GM12892 (cell line): Measurements from ENCODE around the gene CXXC1.

ENCODE experiments used
- DNase-seq: peaks from one replicate; pipeline ENCODE4 v3.0.0; 2011; ENCODE audit not compliant: insufficient read length
- FAIRE-seq: peaks from 2 replicates; lab custom pipeline; 2011; peaks lifted over from hg19 to GRCh38; lab: Jason Lieb, UNC
- POLR2A ChIP-seq: IDR thresholded peaks from 2 replicates; pipeline ENCODE4 v1.6.1; 2011; ENCODE audit warnings: low read depth, low read length, control low read depth
- POLR2AphosphoS5 ChIP-seq: IDR thresholded peaks from 2 replicates; pipeline ENCODE4 v1.6.1; 2011; ENCODE audit warnings: low read depth, low read length, control low read depth
- TAF1 ChIP-seq: IDR thresholded peaks from 2 replicates; pipeline ENCODE4 v1.6.1; 2011; ENCODE audit warnings: low read depth, mild to moderate bottlenecking, control low read depth, low read length, borderline replicate concordance

Gene CXXC1

GRCh38 chr18:50281295-50281971 is 6.1 kb downstream of the CXXC1 start, which contains the start of gene MBD1:
MBD1 (minus strand) TSS chr18:50281523; CDS start chr18:50279992, 1,531 bp downstream.
- DNase-seq (peak; percentile 97), FAIRE-seq (peak; percentile 100)
- TF ChIP-seq POLR2AphosphoS5, result peak; percentile 97
- TF ChIP-seq TAF1, result 0 out of 2 replicates have a peak, but pooled peaks have one; percentile 56
- TF ChIP-seq POLR2A, result peak; percentile 98

GRCh38 chr18:50280707-50281294 is 6.7 kb downstream of the CXXC1 start:
- DNase-seq (no peak), FAIRE-seq (no peak)
- TF ChIP-seq POLR2A (no peak), POLR2AphosphoS5 (no peak), TAF1 (no peak)

DNA sequence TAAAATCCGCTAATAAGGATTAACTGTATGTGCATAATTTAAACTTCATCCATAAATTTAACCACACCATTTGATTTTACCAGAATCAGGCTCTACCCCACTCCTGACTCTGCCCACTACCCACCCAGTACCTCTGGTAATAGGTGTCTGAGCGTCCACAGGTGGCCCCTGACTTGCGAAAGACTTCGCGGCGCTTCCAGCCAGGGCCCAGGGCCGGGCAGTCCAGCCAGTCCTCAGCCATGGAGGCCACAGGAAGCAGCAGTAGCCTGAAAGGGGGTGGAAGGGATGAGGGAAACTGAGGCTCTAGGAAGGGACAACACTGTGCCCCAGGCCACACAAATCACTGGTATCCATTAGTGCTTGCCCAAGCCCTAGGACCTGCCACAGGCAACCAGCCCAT is 7.7 kb downstream of the CXXC1 start:
- DNase-seq, result no peak
- no peak for TF ChIP-seq TAF1
- TF ChIP-seq POLR2A, result no peak; the same call in 1 of the 2 replicates
- no peak for TF ChIP-seq POLR2AphosphoS5
- FAIRE-seq, result no peak

DNA sequence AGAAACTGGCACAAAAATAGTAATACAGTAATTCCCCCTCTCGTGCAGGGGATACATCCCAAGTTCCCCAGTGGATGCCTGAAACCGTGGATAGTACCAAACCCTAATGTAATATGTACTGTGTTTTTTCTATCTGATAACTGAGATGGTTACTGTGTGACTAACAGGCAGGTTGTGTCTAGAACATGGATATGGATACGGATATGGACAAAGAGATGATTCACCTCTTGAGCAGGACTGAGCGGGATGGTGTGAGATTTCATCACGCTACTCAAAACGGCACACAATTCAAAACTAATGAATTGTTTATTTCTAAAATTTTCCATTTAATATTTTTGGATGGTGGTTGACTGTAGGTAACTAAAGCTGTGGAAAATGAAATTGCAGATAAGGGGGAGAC is 9.6 kb downstream of the CXXC1 start:
- FAIRE-seq (no peak), DNase-seq (no peak)
- no peak for TF ChIP-seq POLR2AphosphoS5
- no peak for TF ChIP-seq TAF1
- TF ChIP-seq POLR2A, result no peak

GRCh38 chr18:50276452-50276851 is 11.0 kb downstream of the CXXC1 start:
- TF ChIP-seq POLR2AphosphoS5, result no peak
- FAIRE-seq (no peak), DNase-seq (no peak)

DNA sequence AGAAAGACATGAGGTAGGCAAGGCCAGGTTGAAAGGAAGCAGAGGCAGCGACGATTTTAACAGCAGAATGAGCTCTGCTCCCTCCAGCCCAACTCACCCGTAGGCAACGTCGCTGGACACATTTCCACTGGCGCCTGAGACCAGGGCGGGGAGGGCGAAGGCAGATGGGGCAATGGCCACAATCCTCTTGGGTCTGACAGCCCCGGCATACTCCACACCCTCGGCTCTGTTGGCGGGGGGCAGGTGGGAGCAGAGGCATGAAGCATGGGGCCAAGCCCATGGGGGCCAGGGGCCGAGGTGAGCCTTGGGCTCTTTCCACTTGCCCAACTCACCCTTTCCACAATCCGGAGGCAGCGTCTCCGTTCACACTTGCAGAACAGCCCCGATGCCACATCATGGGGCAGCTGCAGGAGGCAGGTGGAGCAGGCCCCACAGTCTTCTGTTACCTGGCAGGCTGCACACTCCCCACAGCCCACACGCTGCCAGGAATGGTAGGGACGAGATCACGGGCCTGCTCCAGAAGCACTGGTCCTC is 11.9 kb downstream of the CXXC1 start:
- TF ChIP-seq POLR2AphosphoS5 (no peak), TAF1 (no peak), POLR2A (no peak)
- DNase-seq, result no peak
- FAIRE-seq, result no peak

DNA sequence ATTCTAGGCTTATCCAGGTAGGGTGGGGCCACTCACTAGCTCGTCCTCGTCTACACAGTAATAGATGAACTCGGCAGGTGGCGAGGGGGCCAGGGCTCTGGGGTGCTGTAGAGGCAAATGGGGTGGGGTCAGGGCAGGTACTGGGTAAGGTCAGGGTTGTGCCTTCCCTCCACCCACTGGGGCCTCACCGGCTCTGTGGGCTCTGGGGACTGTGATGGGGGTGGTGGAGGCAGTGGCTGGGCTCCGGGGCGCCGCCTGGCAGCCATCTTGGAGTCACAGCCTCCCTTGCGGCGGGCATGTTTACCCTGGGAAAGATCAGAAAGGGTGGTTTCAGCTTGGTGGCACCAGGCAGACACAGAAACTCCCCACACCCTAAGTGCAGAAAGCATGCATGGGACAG is 12.6 kb downstream of the CXXC1 start:
- TF ChIP-seq POLR2AphosphoS5, result no peak
- TF ChIP-seq POLR2A, result no peak
- no peak for TF ChIP-seq TAF1
- no peak for FAIRE-seq
- no peak for DNase-seq

DNA sequence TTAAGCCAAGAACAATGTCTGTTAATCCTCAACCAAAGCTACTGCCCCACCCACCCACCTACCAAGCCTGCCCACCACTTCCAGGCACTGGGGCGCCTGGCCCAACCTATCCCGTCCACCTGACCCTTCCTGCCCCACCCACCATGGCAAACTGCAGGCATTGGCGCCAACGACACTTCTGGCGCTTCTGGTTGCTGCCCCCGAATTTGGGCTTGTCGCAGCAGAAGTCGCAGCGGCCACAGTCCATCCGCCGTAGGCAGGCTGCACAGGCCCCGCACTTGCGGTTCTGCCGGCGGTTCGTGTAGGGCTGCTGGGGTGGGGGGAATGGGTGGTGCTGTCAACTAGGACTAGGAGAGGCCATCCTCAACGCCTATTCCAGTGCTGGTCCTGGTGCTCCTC is 13.4 kb downstream of the CXXC1 start:
- TF ChIP-seq POLR2AphosphoS5 (no peak), TAF1 (no peak), POLR2A (no peak)
- DNase-seq, result no peak
- FAIRE-seq, result no peak

DNA sequence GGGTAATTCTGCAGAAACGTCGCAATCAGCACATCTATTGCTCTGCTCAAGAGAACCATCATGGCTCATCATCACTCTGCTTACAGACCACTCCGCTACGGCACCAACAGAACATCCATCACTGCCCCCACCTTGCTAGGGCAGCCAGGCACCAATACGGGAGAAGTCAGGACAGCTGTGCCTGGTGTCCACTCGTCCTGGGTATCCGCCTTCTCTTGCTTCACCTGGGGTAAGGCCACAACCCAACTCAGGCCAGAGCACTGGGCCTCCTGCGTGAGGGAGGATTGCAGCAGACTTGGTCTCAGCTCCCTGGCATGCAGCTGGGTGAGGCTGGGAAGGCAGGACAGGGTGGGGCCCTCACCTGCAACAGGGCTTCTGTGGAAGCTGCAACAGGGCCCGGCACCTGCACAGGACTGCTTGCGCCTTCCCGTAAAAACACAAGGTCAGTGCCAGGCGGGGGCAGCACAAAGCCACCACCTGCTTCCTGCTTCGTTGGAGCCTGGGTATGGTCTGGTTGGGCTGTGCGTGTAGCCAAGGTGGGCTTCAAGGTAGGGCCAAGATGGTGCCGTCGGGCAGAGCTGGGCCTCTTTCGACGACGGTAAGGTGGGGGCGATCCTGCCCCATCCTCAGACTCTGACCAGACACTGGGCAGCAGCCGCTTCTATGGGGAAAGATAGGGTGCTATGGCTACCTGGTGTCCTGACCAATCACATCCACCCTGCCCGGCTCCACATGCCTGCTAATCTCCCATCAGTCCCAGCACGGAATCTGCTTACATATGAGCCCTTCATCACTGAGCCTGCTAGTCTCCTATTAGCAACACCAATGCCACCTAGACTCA is 14.1 kb downstream of the CXXC1 start:
- DNase-seq, result no peak

GRCh38 chr18:50272568-50272967 is 14.9 kb downstream of the CXXC1 start:
- FAIRE-seq, result no peak
- TF ChIP-seq POLR2AphosphoS5 (no peak), TAF1 (no peak), POLR2A (no peak)
- no peak for DNase-seq

More for the DNA sequence above, 14.1 kb downstream of the CXXC1 start:
- no peak for FAIRE-seq
- TF ChIP-seq POLR2AphosphoS5 (0 out of 2 replicates have a peak, but pooled peaks have one; percentile 15), POLR2A (no peak), TAF1 (no peak)

- peak; percentile 89 for DNase-seq
- 0 out of 2 replicates have a peak, but pooled peaks have one; percentile 60 for TF ChIP-seq POLR2AphosphoS5
- TF ChIP-seq POLR2A, result no peak; the same call in 1 of the 2 replicates
- FAIRE-seq, result peak; percentile 93
Measured at GRCh38 chr18:50268022-50268747, 19.3 kb downstream of the CXXC1 start.

DNA sequence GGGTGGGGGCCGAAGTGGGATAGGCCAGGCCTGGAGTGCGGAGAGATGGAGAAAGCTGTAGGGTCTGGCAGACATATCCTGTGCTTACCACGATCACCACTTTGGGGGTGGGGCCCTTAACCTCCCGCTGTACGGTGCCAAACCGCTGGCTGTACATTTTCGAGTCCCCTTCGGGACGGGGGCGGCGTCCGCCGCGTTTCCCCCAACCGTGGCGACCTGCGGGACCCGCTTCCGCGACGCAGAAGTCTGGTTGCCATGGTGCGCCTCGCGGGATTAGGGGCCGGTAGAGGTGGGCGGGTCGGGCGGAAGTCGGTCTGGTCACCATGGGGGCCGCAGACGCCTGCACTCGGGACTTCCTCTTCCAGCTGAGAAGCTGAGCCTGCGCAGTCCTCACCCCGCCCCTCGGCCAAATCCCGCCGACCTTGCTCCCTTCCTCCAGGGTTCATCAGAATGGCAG is 21.2 kb downstream of the CXXC1 start, which contains the start of gene CFAP53:
CFAP53 (minus strand) TSS at position 248 of the 457 bp plus-strand sequence; CDS start at position 157, 91 bp downstream.
- FAIRE-seq, result peak; percentile 99
- TF ChIP-seq POLR2A (peak; percentile 60; the same call in 1 of the 2 replicates), TAF1 (no peak), POLR2AphosphoS5 (peak; percentile 59; the same call in 1 of the 2 replicates)

More for the DNA sequence above, 21.2 kb downstream of the CXXC1 start, which contains the start of gene CFAP53:
- DNase-seq, result peak; percentile 90
